Measurements from ENCODE around the gene ETV3.

GRCh38 chr1:157137408-157138219, 581 bp downstream of the ETV3 start:
- TF ChIP-seq CTCF (conservative IDR thresholded peaks at IDR 0.05; ENCODE audit: low read depth, low read length) = no peak
- TF ChIP-seq MXI1 (IDR thresholded peaks at IDR 0.05; ENCODE audit: borderline replicate concordance, low read depth, low read length) = no peak
- TF ChIP-seq POLR2A (IDR thresholded peaks at IDR 0.05; ENCODE audit: low read depth, low read length) = no peak
- TF ChIP-seq, protein P1, sequence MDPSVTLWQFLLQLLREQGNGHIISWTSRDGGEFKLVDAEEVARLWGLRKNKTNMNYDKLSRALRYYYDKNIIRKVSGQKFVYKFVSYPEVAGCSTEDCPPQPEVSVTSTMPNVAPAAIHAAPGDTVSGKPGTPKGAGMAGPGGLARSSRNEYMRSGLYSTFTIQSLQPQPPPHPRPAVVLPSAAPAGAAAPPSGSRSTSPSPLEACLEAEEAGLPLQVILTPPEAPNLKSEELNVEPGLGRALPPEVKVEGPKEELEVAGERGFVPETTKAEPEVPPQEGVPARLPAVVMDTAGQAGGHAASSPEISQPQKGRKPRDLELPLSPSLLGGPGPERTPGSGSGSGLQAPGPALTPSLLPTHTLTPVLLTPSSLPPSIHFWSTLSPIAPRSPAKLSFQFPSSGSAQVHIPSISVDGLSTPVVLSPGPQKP (IDR thresholded peaks at IDR 0.05; ENCODE audit: borderline replicate concordance, low read depth, low read length) = no peak
